Measurements from ENCODE around the gene NQO2. TPM values are rescaled to one million over a fixed set of nuclear protein-coding genes. Genes with fewer than 3 reads are reported as not detected.
"Not testable (repeated sequence)": the region's sequence is repeated elsewhere in the genome, so short reads cannot be mapped to it uniquely, and the experiment has no call there.

The NQO2 gene
- total RNA-seq, 2 experiments from 2014 or later, result 14.4 to 14.5 TPM

DNA sequence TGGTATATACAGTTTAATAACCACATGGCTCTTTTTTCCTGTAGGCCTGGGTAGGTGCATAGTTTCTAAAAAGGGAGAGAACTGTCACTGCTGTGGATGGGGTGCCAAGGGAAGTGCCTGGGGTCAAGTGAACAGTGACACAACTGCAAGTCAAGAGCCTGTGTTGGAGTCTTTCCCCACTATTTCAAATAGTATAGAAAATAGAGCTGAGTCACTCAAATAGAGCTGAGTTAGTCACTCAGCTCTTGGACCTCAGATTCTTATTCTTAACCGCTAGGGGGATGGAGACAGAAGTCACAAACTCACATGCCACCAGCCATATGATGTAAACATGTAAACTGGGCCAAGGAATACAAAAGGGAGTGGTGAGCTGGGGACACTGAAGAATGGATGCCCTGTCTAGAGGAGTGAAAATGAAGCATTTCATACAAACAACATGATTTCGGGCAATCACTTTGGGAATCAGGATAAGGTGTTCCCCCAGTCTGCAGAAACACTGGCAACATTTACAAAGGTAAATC, 2.1 kb downstream of the NQO2 start:
- ChIA-PET POLR2A (no interaction called here), CTCF (interaction anchor here (0.9 to 2.6 kb wide), 11 partner anchors 22 to 88 kb away, joined by 3 to 7 read pairs (median 3); no protein-coding TSS in a partner anchor)

DNA sequence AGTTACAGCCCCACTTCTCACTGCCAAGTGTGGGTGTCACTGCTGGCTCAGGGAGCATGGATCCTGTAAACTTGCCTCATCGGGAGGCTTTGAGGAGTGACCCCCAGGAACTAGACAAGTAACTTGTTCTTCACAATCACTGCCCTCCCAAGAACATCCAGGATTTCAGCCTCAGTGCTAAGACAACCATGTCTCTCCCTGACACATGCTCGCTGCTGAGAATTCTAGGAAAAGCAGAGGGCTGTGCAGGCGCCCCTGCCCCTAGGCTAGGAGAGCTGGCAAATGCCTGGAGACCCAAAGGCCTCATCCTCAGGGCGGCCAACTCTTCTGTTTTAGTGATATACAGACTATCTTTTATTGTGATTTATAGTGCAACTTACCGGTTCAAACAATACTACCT, 3.5 kb downstream of the NQO2 start:
- CTCF ChIA-PET, result interaction anchor here (1.3 kb wide), 1 partner anchor 54 kb away, joined by 3 read pairs; no protein-coding TSS in a partner anchor

DNA sequence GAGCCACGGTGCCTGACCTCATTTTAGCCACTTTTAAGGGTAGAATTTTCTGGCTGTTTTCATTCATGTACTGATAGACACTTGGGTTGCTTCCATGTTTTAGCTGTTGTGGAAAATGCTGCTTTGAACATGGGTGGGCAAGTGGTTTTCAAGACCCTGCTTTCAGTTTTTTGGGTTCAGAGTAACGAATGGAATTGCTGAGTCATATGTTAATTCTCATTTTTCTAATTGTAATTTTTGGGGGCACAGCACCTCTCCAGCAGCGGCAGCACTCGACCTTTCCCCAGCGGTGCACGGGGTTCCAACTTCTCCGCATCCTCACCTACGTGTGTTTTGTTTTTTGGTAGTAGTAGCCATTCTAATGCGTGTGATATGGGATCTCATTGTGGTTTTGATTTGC, 5.4 kb downstream of the NQO2 start:
- CTCF ChIA-PET, result no interaction called here
- POLR2A ChIA-PET, result no interaction called here

More for the DNA sequence above, 3.5 kb downstream of the NQO2 start:
- POLR2A ChIA-PET, result interaction anchor here (0.7 kb wide), 1 partner anchor 26 kb away, joined by 4 read pairs; no protein-coding TSS in a partner anchor

DNA sequence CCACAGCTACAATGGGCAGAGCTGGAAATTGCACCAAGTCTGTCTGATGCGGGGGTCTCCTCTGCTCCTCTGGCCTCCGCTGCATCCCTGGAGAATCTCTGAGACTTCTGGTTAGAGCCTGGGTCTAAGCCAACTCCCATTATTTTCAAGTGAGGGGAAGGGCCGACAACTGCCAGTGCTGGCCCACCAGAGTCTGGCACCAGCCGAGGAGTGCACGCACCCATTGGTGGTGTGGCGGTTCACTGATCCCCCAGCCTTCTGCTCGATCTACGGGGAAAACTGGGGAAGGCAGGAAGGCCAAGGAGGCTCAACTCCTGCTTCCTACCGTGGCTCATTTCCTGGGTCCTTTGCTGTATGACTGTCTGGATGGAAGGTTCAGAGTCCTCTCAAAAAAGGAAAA, 6.2 kb downstream of the NQO2 start:
- ChIA-PET CTCF (no interaction called here), POLR2A (no interaction called here)

DNA sequence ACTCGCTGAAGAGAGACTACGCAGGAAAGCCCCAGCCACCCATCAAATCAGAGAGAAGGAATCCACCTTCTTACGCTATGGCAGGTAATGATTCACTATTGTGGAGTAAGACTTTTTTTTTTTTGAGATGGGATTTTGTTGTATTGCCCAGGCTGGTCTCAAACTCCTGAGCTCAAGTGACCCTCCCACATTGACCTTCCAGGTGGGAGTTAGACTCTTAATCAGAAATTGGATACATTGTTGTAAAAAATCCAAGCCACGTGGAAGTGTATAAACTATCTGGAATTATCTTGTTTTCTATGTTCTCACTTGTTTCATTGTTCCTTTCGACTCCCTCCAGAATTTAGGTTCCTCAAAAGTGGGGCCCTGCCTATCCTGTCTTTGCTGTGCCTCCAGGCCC, 6.8 kb downstream of the NQO2 start:
- POLR2A ChIA-PET, result no interaction called here

DNA sequence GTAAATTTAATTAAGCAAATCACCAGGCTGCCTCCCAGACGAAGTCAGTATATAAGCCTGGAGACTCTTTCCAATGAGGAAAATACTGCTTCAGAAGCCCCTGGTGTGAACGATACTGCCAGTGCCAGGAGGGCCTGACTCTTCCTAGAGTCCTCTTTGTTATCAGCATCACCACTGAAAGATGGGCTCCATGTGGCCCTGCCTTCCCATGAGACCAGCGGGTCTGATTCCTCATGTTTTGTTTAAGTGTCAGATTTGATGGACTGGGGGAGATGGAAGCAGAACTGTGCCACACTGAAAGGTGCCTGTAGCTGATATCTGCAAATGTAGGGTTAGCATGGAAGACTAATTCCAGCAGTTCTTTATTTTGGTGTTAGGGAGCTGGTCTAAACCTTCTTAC, 7.9 kb downstream of the NQO2 start:
- POLR2A ChIA-PET, result no interaction called here

More for the DNA sequence above, 6.8 kb downstream of the NQO2 start:
- CTCF ChIA-PET, result no interaction called here

DNA sequence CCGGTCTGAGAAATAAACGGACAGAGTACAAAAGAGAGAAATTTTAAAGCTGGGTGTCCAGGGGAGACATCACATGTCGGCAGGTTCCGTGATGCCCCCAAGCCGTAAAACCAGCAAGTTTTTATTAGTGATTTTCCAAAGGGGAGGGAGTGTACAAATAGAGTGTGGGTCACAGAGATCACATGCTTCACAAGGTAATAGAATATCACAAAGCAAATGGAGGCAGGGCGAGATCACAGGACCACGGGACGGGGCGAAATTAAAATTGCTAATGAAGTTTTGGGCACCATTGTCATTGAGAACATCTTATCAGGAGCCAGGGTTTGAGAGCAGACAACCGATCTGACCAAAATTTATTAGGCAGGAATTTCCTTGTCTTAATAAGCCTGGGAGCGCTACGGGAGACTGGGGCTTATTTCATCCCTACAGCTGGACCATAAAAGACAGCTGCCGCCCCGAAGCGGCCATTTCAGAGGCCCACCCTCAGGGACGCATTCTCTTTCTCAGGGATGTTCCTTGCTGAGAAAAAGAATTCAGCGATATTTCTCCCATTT, 9.1 kb downstream of the NQO2 start:
- CTCF ChIA-PET, result not testable (repeated sequence)

More for the DNA sequence above, 7.9 kb downstream of the NQO2 start:
- CTCF ChIA-PET, result no interaction called here

DNA sequence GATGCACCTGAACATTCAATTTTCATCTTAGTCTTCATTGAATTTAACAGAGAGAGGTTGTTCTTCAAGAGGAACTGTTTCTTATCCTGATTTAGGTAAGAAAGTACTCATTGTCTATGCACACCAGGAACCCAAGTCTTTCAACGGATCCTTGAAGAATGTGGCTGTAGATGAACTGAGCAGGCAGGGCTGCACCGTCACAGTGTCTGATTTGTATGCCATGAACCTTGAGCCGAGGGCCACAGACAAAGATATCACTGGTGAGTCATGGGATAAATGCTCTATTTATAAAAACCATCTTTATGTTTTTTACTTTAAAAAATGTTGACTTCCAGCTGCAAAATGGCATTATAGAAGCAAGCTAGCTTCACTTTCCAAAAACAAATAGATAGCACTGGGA, 10.2 kb downstream of the NQO2 start:
- POLR2A ChIA-PET, result no interaction called here
- CTCF ChIA-PET, result no interaction called here

More for the DNA sequence above, 9.1 kb downstream of the NQO2 start:
- POLR2A ChIA-PET, result not testable (repeated sequence)

DNA sequence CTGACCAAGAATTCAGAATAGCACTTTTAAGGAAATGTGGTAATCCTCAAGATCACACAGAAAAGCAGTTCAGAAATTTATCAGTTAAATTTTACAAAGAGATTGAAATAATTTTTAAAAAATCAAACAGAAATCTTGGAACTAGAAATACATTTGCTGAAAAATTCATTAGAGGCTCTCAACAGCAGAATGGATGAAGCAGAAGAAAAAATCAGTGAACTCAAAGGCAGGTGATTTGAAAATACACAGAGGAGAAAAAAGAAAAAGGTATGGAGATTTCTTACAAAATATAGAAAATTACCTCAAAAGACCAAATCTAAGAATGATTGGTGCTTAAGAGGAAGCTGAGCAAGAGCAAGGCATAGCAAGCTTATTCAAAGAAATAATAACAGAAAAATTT, 11.5 kb downstream of the NQO2 start:
- ChIA-PET CTCF (interaction anchor here (0.6 kb wide), 1 partner anchor 45 kb away, joined by 4 read pairs; no protein-coding TSS in a partner anchor), POLR2A (no interaction called here)

DNA sequence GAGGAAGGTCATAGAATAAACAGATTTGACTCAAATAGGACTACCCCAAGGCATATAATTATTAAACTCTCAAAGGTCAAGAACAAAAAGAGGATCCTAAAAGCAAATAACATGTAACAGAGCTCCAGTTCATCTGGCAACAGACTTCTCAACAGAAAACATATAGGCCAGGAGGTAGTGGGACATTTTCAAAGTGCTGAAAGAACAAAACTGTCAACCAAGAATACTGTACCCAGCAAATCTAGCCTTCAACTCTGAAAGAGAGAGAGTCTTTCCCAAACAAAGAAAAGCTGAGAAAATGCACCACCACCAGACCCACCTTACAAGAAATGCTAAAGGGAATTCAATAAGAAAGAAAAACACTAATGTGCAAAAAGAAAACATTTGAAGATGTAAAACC, 11.9 kb downstream of the NQO2 start:
- POLR2A ChIA-PET, result no interaction called here
- CTCF ChIA-PET, result interaction anchor here (0.6 kb wide), 1 partner anchor 45 kb away, joined by 4 read pairs; no protein-coding TSS in a partner anchor

DNA sequence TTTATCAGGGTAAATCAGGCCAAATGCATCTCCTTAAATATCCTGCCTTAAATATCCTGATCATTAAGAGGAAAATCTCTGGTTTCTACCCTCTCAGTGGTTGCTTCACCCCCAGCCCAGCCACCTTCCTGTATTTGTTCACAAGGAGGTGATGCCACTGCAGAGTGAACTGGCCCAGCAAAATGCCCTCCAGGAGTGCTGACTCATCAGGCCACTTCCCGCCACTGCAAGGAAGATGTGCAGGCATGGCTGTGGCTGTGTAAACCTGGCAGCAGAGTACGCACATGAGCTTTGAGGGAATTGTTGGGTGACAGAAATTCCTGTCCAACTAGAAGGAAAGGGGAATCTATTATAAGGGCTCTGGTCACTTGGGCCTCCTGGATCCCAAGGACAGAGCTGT, 13.8 kb downstream of the NQO2 start:
- CTCF ChIA-PET, result no interaction called here
- POLR2A ChIA-PET, result interaction anchor here (0.6 kb wide), 1 partner anchor 26 kb away, joined by 5 read pairs; no protein-coding TSS in a partner anchor

DNA sequence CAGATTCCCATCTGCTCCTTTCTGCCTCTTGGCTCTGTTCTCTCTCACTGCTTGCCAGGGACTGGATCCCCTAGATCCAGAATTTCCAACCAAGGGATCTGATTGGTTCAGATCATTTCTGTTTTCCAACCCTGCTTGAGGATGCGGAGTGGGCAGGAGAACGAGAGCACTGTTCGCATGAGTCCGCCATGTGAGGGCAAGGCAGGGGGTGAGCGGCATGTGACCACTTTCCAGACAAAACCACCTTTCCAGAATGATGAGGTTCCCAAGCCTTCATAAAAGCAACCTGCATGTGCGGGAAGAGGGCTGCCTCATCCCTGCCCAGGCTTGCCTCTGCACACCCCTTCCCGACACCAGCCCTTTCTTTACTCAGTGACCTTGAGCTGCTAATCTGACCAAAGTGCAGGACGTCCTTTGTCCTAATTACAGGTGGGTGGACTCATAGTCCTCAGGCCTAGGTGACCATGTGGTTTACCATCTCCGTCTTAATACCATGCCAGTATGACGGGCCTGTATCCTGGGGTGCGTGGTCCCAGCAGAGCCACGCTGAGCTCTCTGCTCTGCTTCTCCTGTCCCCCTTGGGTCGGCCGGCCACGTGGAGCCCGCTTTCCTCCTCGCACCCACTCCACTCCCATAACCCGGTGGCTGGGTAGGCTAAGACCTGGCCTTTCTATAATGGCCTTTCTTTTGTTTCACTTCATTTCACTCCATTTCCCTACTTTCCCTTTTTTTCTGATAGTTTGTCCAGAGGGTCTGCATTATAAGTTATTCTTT, 14.4 kb downstream of the NQO2 start:
- CTCF ChIA-PET, result no interaction called here
- POLR2A ChIA-PET, result interaction anchor here (0.6 kb wide), 1 partner anchor 27 kb away, joined by 5 read pairs; no protein-coding TSS in a partner anchor

DNA sequence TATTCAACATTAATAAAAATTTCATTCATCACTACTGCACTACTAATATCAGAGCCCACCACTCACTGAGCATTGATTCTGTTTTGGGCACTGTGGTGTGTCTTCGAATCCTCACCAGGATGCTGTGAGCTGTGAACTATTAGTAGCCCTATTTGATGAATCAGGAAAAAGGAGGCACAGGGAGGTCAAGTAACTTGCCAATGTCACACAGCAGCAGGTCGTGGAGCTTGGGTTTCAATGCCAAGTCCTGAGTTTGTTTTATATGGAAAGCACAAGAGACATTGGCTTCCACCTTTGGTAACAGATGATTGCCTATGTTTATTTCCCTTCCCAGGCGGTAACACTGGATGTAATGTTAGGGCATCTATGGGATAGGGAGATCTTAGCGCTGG, 15.0 kb downstream of the NQO2 start:
- ChIA-PET POLR2A (no interaction called here), CTCF (interaction anchor here (1.4 kb wide), 1 partner anchor 11 kb away, joined by 5 read pairs; no protein-coding TSS in a partner anchor)

DNA sequence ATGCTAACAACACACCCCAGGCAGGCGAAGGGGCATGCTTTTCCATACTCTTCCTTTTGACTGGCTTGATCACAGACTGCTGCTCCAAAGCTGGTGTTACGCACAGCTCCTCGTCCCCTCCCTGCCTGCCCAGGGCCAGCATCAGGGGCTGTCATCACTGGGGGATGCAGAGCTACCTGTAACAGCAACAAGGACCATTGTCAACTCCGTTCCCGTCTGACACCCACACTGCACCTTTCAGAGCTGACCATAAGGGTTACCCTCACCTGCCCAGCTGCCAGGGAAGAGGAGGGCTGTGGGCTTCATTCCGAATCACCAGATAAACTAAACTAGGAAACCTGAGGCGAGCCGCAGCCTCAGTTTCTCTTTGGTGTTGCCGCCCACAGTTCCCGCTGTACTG, 15.4 kb downstream of the NQO2 start:
- CTCF ChIA-PET, result interaction anchor here (1.4 kb wide), 1 partner anchor 11 kb away, joined by 5 read pairs; no protein-coding TSS in a partner anchor
- POLR2A ChIA-PET, result no interaction called here

DNA sequence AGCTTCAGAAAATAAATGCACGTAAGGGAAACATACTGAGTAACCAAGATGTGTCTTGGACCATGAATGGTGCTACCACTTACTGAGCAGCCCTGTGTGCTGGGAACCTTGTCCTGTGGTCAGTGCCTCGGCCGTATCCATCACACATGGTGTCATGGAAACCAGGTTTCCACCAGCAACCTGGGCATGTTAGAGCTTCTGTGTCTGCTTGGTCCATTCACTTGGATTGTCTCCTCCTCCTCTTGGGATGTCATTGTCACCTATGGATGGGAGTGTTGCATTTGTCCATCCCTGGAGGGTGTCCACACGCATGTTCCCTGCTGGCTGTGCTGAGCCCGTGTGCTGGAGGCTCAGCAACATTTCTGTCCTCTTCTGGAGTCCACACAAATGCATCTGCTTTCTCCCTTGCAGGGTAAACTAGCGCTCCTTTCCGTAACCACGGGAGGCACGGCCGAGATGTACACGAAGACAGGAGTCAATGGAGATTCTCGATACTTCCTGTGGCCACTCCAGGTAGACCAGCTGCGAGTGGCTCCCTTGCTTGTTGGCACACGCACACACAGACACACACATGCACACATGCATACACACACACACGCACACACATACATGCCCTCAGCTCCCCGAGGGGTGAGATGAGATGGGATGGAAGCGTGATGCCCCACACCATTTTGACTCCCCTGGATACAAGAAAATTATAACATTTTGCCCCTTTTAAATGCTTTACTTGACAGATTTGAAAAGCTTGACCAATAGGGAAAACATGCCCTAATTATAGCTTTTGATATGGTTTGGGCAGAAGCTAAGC, 17.0 kb downstream of the NQO2 start:
- POLR2A ChIA-PET, result interaction anchor here (0.6 kb wide), 1 partner anchor 289 kb away, joined by 4 read pairs; no protein-coding TSS in a partner anchor

DNA sequence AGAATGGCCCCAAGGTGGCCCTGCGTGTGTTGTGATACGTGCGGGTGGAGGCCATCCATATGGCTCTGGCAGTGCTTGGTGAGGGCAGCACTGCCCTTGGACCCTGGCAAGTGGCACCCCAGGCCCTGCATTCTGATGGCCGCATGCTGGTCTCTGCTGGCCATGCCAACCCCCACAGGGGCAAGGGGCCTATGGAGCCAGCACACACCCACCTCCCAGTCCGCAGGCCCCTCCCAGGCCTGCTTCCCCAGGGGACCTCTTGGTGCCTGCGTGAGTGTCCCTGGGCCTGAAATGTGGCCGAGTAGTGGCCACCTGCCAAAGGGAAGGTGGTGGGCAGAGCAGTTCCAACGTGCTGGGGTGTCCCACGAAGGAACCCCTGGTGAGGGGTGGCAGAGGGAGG, 17.6 kb downstream of the NQO2 start:
- ChIA-PET CTCF (no interaction called here), POLR2A (no interaction called here)

More for the DNA sequence above, 17.0 kb downstream of the NQO2 start:
- CTCF ChIA-PET, result no interaction called here

DNA sequence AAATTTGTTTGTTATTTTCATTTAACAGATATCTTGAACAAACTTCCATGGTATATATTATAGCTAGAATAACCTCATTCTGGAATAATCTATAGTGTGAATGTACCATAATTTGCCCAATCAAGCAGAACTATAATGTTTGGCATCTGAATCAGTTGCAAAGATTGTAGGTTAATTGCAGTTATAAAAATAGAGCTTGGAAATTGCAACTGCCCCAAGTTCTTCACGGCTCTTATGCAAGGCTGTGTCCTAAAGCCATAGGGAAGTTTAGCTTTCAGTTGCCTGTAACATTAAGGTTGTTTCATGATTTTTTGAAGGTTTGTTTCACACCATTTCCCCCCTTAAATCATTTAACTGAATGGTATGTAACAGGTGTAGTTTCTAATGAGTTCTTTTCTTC, 19.4 kb downstream of the NQO2 start:
- POLR2A ChIA-PET, result no interaction called here
- CTCF ChIA-PET, result no interaction called here

DNA sequence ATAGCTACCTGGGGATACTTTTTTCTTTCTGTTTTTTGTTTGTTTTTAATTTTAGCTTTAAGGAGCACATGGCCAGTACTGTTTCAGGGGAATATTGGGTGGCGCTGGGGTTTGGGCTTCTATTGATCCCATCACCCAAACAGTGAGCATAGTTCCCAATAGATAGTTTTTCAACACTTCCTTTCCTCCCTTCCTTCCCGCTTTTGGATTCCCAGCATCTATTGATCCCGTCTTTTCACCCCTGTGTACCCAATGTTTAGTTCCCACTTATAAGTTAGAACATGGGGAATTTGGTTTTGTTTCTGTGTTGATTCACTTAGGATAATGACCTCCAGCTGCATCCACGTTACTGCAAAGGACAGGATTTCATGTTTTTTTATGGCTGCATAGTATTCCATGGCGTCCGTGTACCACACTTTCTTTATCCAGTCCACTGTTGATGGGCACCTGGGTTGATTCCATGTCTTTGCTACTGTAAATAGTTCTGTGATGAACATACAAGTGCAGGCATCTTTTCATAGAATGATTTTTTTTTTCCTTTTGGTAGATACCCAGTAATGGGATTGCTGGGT, 20.1 kb downstream of the NQO2 start:
- POLR2A ChIA-PET, result no interaction called here
- CTCF ChIA-PET, result no interaction called here

DNA sequence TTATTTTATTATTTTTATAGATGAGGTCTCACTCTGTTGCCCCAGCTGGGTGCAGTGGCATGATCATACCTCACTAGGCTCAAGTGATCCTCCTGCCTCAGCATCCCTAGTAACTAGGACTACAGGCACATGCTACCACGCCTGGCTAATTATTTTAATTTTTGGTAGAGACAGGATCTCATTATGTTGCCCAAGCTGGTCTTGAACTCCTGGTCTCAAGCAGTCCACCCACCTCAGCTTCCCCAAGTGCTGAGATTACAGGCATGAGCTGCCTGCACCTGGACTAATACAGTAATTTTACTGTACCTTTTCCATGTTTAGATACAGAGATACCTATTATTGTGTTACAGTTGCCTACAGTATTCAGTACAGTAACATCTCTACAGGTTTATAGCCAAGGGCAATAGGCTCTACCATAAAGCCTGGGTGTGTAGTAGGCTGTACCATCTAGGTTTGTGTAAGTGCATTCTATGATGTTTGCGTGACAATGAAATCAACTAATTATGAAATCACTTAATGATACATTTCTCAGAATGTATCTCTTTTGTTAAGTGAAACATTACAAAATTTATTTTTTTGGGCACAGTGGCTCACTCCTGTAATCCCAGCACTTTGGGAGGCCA, 21.4 kb downstream of the NQO2 start:
- POLR2A ChIA-PET, CTCF ChIA-PET: not testable (repeated sequence)
